Loucy (cell line): ENCODE results near the gene ADAM22.

Experiments used
- H2AFZ ChIP-seq: fragments of 200-600 bp; sonication (generic); 2 replicates; pipeline ENCODE4 v1.6.0; 2016; ENCODE audit warnings: antibody characterized with exemption, mild to moderate bottlenecking, low read length, moderate library complexity
- H3F3A ChIP-seq: fragments of 200-600 bp; 2 replicates; pipeline ENCODE4 v1.6.0; 2016; ENCODE audit warnings: antibody characterized with exemption, low read depth, mild to moderate bottlenecking
- H3K27me3 ChIP-seq: fragments of 200-600 bp; sonication (generic); 2 replicates; pipeline ENCODE4 v1.6.1; 2014; ENCODE audit warnings: low read length, mild to moderate bottlenecking; ENCODE audit not compliant: insufficient read depth, poor library complexity, severe bottlenecking
- H3K36me3 ChIP-seq: fragments of 200-600 bp; sonication (generic); 2 replicates; pipeline ENCODE4 v1.6.1; 2016; ENCODE audit warnings: low read length; ENCODE audit not compliant: insufficient read depth
- H3K4me1 ChIP-seq: fragments of 200-600 bp; sonication (generic); 2 replicates; pipeline ENCODE4 v1.5.1; 2014; ENCODE audit warnings: low read length, mild to moderate bottlenecking; ENCODE audit not compliant: insufficient read depth, poor library complexity, severe bottlenecking
- H3K4me2 ChIP-seq: fragments of 200-600 bp; sonication (generic); 2 replicates; pipeline ENCODE4 v1.6.0; 2014; ENCODE audit warnings: antibody characterized with exemption, low read length, low read depth, mild to moderate bottlenecking; ENCODE audit not compliant: poor library complexity, severe bottlenecking
- H3K4me3 ChIP-seq: fragments of 200-600 bp; sonication (generic); 2 replicates; pipeline ENCODE4 v1.5.1; 2014; ENCODE audit warnings: low read length, mild to moderate bottlenecking, mixed read lengths; ENCODE audit not compliant: poor library complexity, severe bottlenecking
- H3K79me2 ChIP-seq: fragments of 200-600 bp; sonication (generic); 2 replicates; pipeline ENCODE4 v1.6.1; 2014; ENCODE audit warnings: low read length; ENCODE audit not compliant: insufficient read depth
- H3K9ac ChIP-seq: fragments of 200-600 bp; sonication (generic); 2 replicates; pipeline ENCODE4 v1.6.0; 2014; ENCODE audit warnings: mild to moderate bottlenecking, low read depth, low read length, moderate library complexity; ENCODE audit not compliant: poor library complexity, severe bottlenecking
- H3K9me2 ChIP-seq: fragments of 200-600 bp; sonication (generic); replicated peaks from 2 replicates; pipeline ENCODE4 v1.6.1; 2016; ENCODE audit warnings: low read depth, low read length, mixed read lengths
- H3K9me3 ChIP-seq: fragments of 200-600 bp; sonication (generic); 2 replicates; pipeline ENCODE4 v1.6.1; 2014; ENCODE audit warnings: mild to moderate bottlenecking, antibody characterized with exemption, low read length, low read depth; ENCODE audit not compliant: insufficient read depth
- H4K20me1 ChIP-seq: fragments of 200-600 bp; sonication (generic); 2 replicates; pipeline ENCODE4 v1.6.0; 2014; ENCODE audit warnings: antibody characterized with exemption, low read length, mild to moderate bottlenecking; ENCODE audit not compliant: insufficient read depth, poor library complexity, severe bottlenecking
- EZH2phosphoT487 ChIP-seq: fragments of 200-600 bp; IDR thresholded peaks from 2 replicates; pipeline ENCODE4 v1.6.1; 2018; ENCODE audit warnings: antibody characterized with exemption, mild to moderate bottlenecking, moderate library complexity, borderline replicate concordance
- TF ChIP-seq, protein P1 (sequence below): fragments of 200-600 bp; sonication (generic); conservative IDR thresholded peaks from 2 replicates; pipeline ENCODE4 v1.5.1; 2014; ENCODE audit warnings: mild to moderate bottlenecking, antibody characterized with exemption, low read length

The ADAM22 gene

DNA sequence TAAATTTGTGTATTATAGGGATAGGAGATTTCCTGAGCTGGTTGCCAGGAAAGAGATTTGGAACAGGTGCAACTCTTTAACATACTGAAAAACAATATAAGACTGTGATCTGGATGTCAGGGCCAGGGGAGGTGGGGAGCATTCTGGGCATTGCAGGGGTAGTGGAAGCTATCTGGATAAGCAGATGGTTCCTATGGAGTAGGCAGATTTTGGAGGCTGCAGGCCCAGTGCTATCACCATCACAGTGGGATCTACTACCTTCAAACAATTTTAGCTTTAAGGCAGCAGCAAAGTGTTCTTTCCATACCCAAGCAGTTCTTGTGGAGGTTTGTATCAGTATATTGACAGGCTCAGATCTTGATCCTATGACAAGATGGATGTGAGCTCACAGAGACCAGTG lies 71.1 kb downstream of the ADAM22 start:
- Histone ChIP-seq H2AFZ (no peak overlapping the region), H3K9me3 (no peaks in the 10 kb centered on the region), H3F3A (no peaks in the 10 kb centered on the region), H3K9ac (no peak overlapping the region), H3K4me1 (no peaks in the 10 kb centered on the region), H3K27me3 (no peaks in the 10 kb centered on the region), H3K4me2 (no peak overlapping the region), H3K4me3 (no peak overlapping the region), H3K9me2 (no peaks in the 10 kb centered on the region), H3K36me3 (no peaks in the 10 kb centered on the region), H3K79me2 (no peaks in the 10 kb centered on the region), H4K20me1 (no peaks in the 10 kb centered on the region)
- no peak for TF ChIP-seq EZH2phosphoT487
- TF ChIP-seq, protein P1, sequence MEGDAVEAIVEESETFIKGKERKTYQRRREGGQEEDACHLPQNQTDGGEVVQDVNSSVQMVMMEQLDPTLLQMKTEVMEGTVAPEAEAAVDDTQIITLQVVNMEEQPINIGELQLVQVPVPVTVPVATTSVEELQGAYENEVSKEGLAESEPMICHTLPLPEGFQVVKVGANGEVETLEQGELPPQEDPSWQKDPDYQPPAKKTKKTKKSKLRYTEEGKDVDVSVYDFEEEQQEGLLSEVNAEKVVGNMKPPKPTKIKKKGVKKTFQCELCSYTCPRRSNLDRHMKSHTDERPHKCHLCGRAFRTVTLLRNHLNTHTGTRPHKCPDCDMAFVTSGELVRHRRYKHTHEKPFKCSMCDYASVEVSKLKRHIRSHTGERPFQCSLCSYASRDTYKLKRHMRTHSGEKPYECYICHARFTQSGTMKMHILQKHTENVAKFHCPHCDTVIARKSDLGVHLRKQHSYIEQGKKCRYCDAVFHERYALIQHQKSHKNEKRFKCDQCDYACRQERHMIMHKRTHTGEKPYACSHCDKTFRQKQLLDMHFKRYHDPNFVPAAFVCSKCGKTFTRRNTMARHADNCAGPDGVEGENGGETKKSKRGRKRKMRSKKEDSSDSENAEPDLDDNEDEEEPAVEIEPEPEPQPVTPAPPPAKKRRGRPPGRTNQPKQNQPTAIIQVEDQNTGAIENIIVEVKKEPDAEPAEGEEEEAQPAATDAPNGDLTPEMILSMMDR: no peak

DNA sequence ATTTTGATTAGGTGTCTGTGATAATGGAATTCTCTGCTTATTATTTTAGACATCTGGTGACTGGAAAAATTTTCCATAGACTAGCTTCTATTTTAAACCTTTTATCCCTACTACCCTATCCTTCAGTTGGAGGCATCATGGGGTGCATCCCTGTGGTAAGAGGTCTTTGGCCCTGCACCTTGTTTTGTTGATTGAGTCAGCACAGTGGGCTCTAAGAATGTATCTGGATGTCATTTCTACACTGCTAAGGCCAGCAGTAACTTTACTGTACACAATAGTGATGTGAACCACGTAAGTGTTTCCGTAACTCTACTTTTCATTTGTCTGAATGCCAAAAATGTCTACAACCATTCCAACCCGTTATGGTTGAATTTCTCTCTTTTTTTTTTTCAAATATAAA lies 75.6 kb downstream of the ADAM22 start:
- TF ChIP-seq EZH2phosphoT487: no peak
- TF ChIP-seq, protein P1: no peak
- no peaks in the 10 kb centered on the region for H3K27me3 ChIP-seq
- H4K20me1 ChIP-seq: no peaks in the 10 kb centered on the region
- no peak overlapping the region for H3K4me2 ChIP-seq
- no peak overlapping the region for H3K9ac ChIP-seq
- H3K9me3 ChIP-seq: no peaks in the 10 kb centered on the region
- no peaks in the 10 kb centered on the region for H3K79me2 ChIP-seq
- no peak overlapping the region for H2AFZ ChIP-seq
- H3K4me1 ChIP-seq: no peaks in the 10 kb centered on the region
- no peaks in the 10 kb centered on the region for H3K36me3 ChIP-seq
- no peak overlapping the region for H3K4me3 ChIP-seq
- no peaks in the 10 kb centered on the region for H3K9me2 ChIP-seq
- no peaks in the 10 kb centered on the region for H3F3A ChIP-seq

DNA sequence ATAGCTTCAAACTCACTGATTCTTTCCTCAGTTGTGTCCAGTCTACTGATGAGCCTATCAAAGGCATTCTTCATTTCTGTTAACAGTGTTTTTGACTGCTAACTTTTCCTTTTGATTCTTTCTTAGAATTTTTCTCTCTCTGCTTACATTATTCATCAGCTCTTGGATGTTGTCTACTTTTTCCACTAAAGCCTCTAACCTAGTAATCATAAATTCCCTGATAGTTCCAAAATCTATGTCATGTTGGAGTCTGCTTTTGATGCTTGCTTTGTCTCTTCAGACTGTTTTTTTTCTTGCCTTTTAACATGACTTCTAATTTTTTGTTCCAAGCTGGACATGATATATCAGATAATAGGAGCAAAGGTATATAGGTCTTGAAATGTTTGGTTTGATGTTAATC lies 78.0 kb downstream of the ADAM22 start:
- no peak overlapping the region for H3K9ac ChIP-seq
- no peaks in the 10 kb centered on the region for H3K9me3 ChIP-seq
- no peaks in the 10 kb centered on the region for H3K36me3 ChIP-seq
- H3K4me2 ChIP-seq: no peak overlapping the region
- H3K79me2 ChIP-seq: no peaks in the 10 kb centered on the region
- H3K27me3 ChIP-seq: no peaks in the 10 kb centered on the region
- TF ChIP-seq EZH2phosphoT487: no peak
- TF ChIP-seq, protein P1: no peak
- no peaks in the 10 kb centered on the region for H3K9me2 ChIP-seq
- no peaks in the 10 kb centered on the region for H4K20me1 ChIP-seq
- H3K4me1 ChIP-seq: no peaks in the 10 kb centered on the region
- no peaks in the 10 kb centered on the region for H3F3A ChIP-seq
- H3K4me3 ChIP-seq: no peak overlapping the region
- H2AFZ ChIP-seq: no peak overlapping the region
